Measurements from ENCODE around the gene DRG1. TPM values are rescaled to one million over a fixed set of nuclear protein-coding genes. Genes with fewer than 3 reads are reported as not detected.

The DRG1 gene, protein sequence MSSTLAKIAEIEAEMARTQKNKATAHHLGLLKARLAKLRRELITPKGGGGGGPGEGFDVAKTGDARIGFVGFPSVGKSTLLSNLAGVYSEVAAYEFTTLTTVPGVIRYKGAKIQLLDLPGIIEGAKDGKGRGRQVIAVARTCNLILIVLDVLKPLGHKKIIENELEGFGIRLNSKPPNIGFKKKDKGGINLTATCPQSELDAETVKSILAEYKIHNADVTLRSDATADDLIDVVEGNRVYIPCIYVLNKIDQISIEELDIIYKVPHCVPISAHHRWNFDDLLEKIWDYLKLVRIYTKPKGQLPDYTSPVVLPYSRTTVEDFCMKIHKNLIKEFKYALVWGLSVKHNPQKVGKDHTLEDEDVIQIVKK
- total RNA-seq: 10 to 100 TPM; 32.8 to 49.3 (median 44.0) TPM

DNA sequence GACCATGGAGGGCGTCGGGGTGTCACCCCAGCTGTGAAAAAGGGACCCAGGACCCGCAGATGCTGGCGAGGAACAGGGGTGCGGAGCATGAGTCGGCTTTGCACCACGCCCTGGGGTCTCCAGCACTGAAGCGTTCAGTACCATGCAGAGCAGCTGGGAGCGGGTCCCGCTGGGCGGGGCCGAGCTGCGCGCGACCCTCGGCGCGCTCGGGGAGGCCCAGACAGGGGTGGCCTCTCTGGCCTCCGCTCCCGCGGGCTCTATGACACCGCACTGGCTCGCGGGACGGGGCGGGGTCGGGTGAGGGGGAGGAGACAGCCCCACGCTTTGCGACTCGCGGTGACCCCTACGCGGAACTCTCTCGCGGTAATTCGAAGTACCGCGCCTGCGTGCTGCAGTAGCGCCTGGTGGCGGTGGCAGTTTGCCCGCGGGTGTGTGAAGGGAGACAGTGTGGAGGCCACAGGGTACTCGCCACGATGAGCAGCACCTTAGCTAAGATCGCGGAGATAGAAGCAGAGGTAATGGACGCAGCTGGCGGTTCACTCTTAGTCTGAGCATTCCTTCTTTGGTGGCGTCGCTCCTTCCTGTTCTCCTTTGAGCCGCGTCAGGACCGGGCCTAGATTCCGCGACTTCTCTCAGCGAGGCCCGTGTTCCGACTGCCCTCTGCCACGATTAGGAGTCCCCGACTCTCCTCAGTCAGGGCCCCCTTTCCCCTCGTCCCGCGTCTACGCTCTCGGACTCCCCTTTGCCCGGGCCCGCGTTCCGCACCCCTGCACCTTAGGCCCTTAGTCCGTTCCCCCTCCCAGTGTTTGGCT lies at the start of gene DRG1:
TSS of gene DRG1 (plus strand) at position 394 of the 812 bp plus-strand sequence. CDS start at position 474, 80 bp downstream.
- DNase-seq (peak; percentile 96 to 99), ATAC-seq (ENCODE audit: low FRiP score in 2 of 2) (peak; percentile 99)
- Histone ChIP-seq H3K27me3 (no peaks in the 10 kb centered on the region), H3K4me3 (peak within 1 kb of the TSS; percentile 65 to 88 (median 76)), H3K27ac (peak within 1 kb of the TSS; percentile 70 to 89 (median 83)), H3K4me1 (peaks cover 11 to 22% (median 15%) of the 10 kb centered on the region in 4 donors), H3K36me3 (peaks cover 2 to 28% (median 14%) of the 10 kb centered on the region in 4 donors), H3K9me3 (no peaks in the 10 kb centered on the region)
- TF ChIP-seq POLR2AphosphoS5 (IDR thresholded peaks at IDR 0.05) (peak; percentile 93 to 96), POLR2A (IDR thresholded peaks at IDR 0.05) (peak; percentile 59 to 98 (median 83)), EP300 (IDR thresholded peaks at IDR 0.05) (peak in 1 of 4 donors; percentile 13)
- TF ChIP-seq, protein P1, sequence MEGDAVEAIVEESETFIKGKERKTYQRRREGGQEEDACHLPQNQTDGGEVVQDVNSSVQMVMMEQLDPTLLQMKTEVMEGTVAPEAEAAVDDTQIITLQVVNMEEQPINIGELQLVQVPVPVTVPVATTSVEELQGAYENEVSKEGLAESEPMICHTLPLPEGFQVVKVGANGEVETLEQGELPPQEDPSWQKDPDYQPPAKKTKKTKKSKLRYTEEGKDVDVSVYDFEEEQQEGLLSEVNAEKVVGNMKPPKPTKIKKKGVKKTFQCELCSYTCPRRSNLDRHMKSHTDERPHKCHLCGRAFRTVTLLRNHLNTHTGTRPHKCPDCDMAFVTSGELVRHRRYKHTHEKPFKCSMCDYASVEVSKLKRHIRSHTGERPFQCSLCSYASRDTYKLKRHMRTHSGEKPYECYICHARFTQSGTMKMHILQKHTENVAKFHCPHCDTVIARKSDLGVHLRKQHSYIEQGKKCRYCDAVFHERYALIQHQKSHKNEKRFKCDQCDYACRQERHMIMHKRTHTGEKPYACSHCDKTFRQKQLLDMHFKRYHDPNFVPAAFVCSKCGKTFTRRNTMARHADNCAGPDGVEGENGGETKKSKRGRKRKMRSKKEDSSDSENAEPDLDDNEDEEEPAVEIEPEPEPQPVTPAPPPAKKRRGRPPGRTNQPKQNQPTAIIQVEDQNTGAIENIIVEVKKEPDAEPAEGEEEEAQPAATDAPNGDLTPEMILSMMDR (IDR thresholded peaks at IDR 0.05): peak in 4 of 6 experiments; percentile 40 to 76 (median 54)
- 0% methylated on average over 28 to 42 of the region's 72 CpGs for WGBS, 2 donors

DNA sequence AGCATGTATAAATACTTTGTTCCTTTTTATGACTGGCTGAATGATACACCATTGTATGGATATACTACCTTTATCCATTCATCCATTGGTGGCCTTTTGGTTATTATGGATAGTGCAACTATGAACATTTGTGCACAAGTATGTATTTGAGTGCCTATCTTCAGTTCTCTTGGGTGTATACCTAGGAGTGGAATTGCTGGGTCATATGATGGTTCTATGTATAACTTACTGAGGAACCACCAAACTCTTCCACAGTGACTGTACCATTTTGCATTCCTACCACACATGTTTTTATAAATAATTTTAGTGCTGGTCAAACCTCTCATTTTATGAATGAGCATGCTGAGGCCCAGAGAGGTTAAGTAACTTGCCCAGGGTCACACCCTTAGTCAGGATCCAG lies 49.4 kb upstream of the DRG1 start:
- Histone ChIP-seq H3K27ac (no peak overlapping the region), H3K27me3 (no peaks in the 10 kb centered on the region), H3K4me1 (peaks cover 15 to 25% (median 19%) of the 10 kb centered on the region in 4 donors), H3K36me3 (no peaks in the 10 kb centered on the region), H3K9me3 (no peaks in the 10 kb centered on the region), H3K4me3 (no peak overlapping the region)
- no peak for TF ChIP-seq POLR2AphosphoS5 (IDR thresholded peaks at IDR 0.05)
- ATAC-seq (ENCODE audit: low FRiP score in 2 of 2) (no peak), DNase-seq (no peak)

DNA sequence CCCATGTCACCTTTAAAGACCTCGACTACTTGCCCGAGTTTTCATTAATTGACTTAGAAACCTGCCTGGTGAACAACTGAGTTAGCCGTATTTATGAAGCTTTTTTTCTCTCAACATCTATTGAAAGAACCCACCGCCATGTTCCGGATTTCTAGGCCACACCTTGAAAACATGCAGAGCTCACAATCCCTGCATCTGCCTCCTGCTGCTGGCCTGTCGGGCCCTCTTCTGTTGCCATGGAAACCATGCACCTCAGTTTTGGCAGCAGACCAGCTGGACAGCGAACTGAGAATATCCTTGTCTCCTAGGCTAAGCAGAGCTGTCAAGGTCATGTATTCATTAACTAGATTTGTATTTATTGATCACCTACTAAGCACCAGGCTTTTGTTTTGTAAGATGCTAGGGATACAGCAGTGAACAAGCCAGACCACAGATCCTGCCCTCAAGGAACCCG lies 49.0 kb upstream of the DRG1 start:
- H3K9me3 ChIP-seq: no peaks in the 10 kb centered on the region
- TF ChIP-seq POLR2A (IDR thresholded peaks at IDR 0.05) (no peak), POLR2AphosphoS5 (IDR thresholded peaks at IDR 0.05) (no peak), EP300 (IDR thresholded peaks at IDR 0.05) (no peak)
- TF ChIP-seq, protein P1 (IDR thresholded peaks at IDR 0.05): no peak
- no peak overlapping the region for H3K4me3 ChIP-seq
- no peak overlapping the region for H3K27ac ChIP-seq
- 69 to 73% methylated on average over 8 of the region's 8 CpGs for WGBS, 2 donors
- peaks cover 10 to 20% (median 14%) of the 10 kb centered on the region in 4 donors for H3K4me1 ChIP-seq
- H3K36me3 ChIP-seq: no peaks in the 10 kb centered on the region
- no peaks in the 10 kb centered on the region for H3K27me3 ChIP-seq
- no peak for DNase-seq
- no peak for ATAC-seq (ENCODE audit: low FRiP score in 2 of 2)

DNA sequence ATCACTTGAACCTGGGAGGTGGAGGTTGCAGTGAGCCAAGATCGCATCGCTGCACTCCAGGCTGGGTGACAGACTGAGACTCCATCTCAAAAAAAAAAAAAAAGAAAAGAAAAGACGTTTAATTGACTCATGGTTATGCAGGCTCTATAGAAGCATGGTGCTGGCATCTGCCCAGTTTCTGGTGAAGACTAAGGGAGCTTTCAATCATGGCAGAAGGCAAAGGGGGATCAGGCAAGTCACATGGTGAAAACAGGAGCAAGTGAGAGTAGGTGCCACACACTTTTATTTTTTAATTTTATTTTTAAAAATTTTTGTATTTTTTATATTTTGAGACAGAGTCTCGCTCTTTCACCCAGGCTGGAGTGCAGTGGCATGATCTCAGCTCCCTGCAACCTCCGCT lies 44.9 kb upstream of the DRG1 start:
- TF ChIP-seq EP300 (IDR thresholded peaks at IDR 0.05) (no peak), POLR2AphosphoS5 (IDR thresholded peaks at IDR 0.05) (no peak), POLR2A (IDR thresholded peaks at IDR 0.05) (no peak)
- TF ChIP-seq, protein P1 (IDR thresholded peaks at IDR 0.05): no peak
- H3K36me3 ChIP-seq: no peaks in the 10 kb centered on the region
- H3K9me3 ChIP-seq: no peaks in the 10 kb centered on the region
- H3K27ac ChIP-seq: no peak overlapping the region
- no peaks in the 10 kb centered on the region for H3K27me3 ChIP-seq
- WGBS, 2 donors: 73 to 79% methylated on average over 5 of the region's 5 CpGs
- no peaks in the 10 kb centered on the region for H3K4me1 ChIP-seq
- DNase-seq (no peak), ATAC-seq (ENCODE audit: low FRiP score in 2 of 2) (no peak)
- no peak overlapping the region for H3K4me3 ChIP-seq

DNA sequence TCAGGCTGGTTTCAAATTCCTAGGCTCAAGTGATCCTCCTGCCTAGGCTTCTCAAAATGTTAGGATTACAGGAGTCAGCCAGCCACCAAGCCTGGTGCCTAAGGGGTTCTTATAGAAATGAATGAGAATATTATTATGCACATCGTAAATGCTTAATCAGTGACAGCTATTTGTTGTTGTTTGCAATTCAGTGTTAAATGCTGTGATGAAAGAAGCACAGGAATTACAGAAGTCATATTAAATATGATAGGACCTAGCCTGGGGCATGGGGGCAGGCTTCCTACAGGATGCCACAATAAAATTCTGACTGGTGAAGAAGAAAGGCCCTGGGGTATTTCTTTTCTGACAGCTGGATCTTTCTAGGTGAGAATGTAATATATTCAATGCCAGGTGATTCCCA lies 39.4 kb upstream of the DRG1 start:
- no peak overlapping the region for H3K27ac ChIP-seq
- no peak for ATAC-seq (ENCODE audit: low FRiP score in 2 of 2)
- no peak for DNase-seq
- no peaks in the 10 kb centered on the region for H3K4me1 ChIP-seq
- H3K4me3 ChIP-seq: no peak overlapping the region
- TF ChIP-seq POLR2AphosphoS5 (IDR thresholded peaks at IDR 0.05): no peak
- TF ChIP-seq EP300 (IDR thresholded peaks at IDR 0.05): no peak
- TF ChIP-seq POLR2A (IDR thresholded peaks at IDR 0.05): no peak
- TF ChIP-seq, protein P1 (IDR thresholded peaks at IDR 0.05): no peak
- 87 to 100% methylated on average over 1 of the region's 1 CpG for WGBS, 2 donors
- H3K36me3 ChIP-seq: no peaks in the 10 kb centered on the region
- H3K27me3 ChIP-seq: no peaks in the 10 kb centered on the region
- H3K9me3 ChIP-seq: no peaks in the 10 kb centered on the region
